IPS DF 6.9 (cell line): ENCODE data around the gene MYLIP.

Experiments used
- DNase-seq: peaks from one replicate; pipeline ENCODE4 v3.0.0-alpha.2; 2013; ENCODE audit warnings: low read depth, low spot score
- H3K27ac ChIP-seq: one replicate; pipeline ENCODE4 v1.5.1; 2013; ENCODE audit warnings: low read length, control low read depth
- H3K27me3 ChIP-seq: 2 replicates; pipeline ENCODE4 v1.6.1; 2013; ENCODE audit warnings: mild to moderate bottlenecking, low read length; ENCODE audit not compliant: control insufficient read depth, insufficient read depth
- H3K36me3 ChIP-seq: 2 replicates; pipeline ENCODE4 v1.6.1; 2013; ENCODE audit warnings: low read length; ENCODE audit not compliant: control insufficient read depth, insufficient read depth
- H3K4me1 ChIP-seq: 2 replicates; pipeline ENCODE4 v1.6.1; 2013; ENCODE audit warnings: low read length; ENCODE audit not compliant: control insufficient read depth, insufficient read depth
- H3K4me3 ChIP-seq: 2 replicates; pipeline ENCODE4 v1.5.1; 2013; ENCODE audit warnings: mild to moderate bottlenecking, low read length
- H3K9me3 ChIP-seq: 2 replicates; pipeline ENCODE4 v1.6.1; 2013; ENCODE audit warnings: low read length, inconsistent platforms; ENCODE audit not compliant: control insufficient read depth, insufficient read depth
- WGBS: extraction: QIAGEN DNeasy Blood & Tissue Kit; methylation state at CpG from one replicate; pipeline ENCODE4 v1.1.7; 2013; ENCODE audit warnings: mixed read lengths, missing lambda C conversion rate; ENCODE audit not compliant: insufficient read length, insufficient coverage; 5-methylcytosine and 5-hydroxymethylcytosine counted together

MYLIP gene

DNA sequence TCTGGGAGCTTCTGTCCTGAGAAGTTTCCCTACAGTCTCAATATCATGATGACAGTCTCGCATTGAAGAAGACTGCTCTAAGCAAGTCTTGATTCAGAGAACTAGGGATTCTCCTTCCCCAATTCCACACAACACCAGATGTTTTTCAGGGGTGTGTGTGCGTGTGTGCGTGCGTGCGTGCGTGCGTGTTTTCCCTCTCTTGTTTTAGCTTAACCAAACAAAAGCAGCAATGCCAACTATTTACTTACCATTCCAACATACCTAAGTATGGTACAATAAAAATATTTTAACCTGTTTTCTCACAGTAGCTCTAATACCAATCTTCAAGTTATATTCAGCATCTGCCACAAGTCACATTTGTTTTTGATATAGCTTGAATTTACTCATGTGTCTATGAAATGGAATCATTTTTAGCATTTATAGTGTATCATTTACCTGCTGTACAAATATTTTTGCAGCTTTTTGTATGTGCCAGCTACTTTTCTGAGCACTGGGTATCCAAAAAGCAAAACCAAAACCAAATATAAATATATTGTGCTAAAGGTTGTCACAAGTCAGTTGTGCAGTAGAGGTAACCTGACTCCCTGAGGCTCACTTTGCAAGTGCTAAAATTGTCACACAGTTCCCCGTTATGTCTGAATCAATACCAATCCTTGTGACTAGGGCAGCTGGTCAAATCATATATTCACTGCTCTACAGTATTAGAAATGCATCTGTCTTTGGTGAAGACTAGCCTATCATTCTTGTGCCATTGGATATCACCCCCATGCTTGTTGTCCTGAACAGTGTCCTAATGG is 21.7 kb upstream of the MYLIP start:
- no CpG with 5 or more reads among the region's 8 CpGs for WGBS
- no peaks in the 10 kb centered on the region for H3K4me1 ChIP-seq
- H3K27me3 ChIP-seq: no peaks in the 10 kb centered on the region

DNA sequence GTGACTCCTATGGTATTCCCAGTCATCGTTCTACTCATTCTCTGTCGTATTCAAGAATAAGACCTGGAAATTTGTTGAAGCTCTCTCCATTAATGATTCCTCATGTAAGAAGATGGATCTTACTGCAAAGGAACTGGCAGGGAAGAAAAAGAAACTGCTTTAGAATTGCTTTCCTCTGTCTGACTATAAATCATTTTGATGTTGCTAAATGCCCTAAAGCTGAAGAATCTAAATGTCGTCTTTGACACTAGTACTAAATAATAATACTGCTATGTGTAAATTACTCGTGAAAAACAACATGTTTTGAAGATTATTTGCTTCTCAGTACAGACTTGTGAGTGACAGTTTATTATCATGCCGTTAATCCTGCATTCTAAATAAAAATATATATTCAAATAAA is 20.5 kb upstream of the MYLIP start:
- Histone ChIP-seq H3K27me3 (no peaks in the 10 kb centered on the region), H3K27ac (no peak overlapping the region), H3K36me3 (no peaks in the 10 kb centered on the region), H3K4me1 (no peaks in the 10 kb centered on the region), H3K4me3 (no peak overlapping the region), H3K9me3 (no peaks in the 10 kb centered on the region)
- DNase-seq: no peak
- WGBS: no CpG with 5 or more reads among the region's 5 CpGs

More for the DNA sequence above, 21.7 kb upstream of the MYLIP start:
- H3K36me3 ChIP-seq: no peaks in the 10 kb centered on the region
- DNase-seq: no peak
- H3K4me3 ChIP-seq: no peak overlapping the region
- no peaks in the 10 kb centered on the region for H3K9me3 ChIP-seq
- H3K27ac ChIP-seq: no peak overlapping the region

- Histone ChIP-seq H3K27ac (no peak overlapping the region), H3K36me3 (no peaks in the 10 kb centered on the region), H3K9me3 (no peaks in the 10 kb centered on the region), H3K4me1 (no peaks in the 10 kb centered on the region), H3K27me3 (no peaks in the 10 kb centered on the region), H3K4me3 (no peak overlapping the region)
- DNase-seq: no peak
- no CpG with 5 or more reads among the region's 5 CpGs for WGBS
These were observed 19.8 kb upstream of the MYLIP start for GRCh38 chr6:16108921-16109658.

DNA sequence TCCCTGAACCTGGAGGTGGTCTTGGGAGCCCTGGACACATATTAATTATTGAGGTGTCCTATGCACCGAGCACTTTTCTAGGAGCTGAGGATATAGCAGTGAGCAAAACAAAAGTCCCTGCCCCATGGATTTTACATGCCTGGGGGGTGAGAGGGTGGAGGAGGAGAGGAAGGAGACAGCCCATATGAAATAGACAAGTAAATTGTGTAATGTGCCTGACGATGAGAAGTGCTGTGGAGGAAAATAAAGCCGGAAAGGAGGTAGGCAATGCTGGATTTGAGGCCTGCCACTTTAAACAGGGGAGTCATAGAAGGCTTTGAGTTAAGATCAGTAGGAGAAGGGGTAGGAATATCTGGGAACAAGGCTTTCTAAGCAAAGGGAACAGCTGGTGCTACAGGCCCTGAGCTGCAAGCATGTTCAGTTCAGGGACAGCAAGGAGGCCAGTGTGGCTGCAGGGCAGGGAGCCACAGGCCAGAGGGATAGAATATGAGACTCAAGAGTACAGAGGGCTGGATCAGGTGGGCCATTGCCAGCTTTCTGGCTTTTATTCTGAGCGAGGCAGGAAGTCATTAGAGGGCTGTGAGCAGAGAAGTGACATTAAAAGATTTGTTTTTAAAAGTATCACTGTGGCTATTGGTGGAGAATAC is 19.1 kb upstream of the MYLIP start:
- WGBS: no CpG with 5 or more reads among the region's 4 CpGs
- Histone ChIP-seq H3K4me3 (no peak overlapping the region), H3K36me3 (no peaks in the 10 kb centered on the region), H3K27me3 (no peaks in the 10 kb centered on the region), H3K27ac (no peak overlapping the region), H3K9me3 (no peaks in the 10 kb centered on the region), H3K4me1 (no peaks in the 10 kb centered on the region)
- DNase-seq: no peak

GRCh38 chr6:16118825-16119224 is 10.1 kb upstream of the MYLIP start:
- Histone ChIP-seq H3K4me1 (no peaks in the 10 kb centered on the region), H3K4me3 (no peak overlapping the region), H3K36me3 (no peaks in the 10 kb centered on the region), H3K9me3 (no peaks in the 10 kb centered on the region), H3K27ac (no peak overlapping the region), H3K27me3 (no peaks in the 10 kb centered on the region)
- no CpG with 5 or more reads among the region's 4 CpGs for WGBS
- DNase-seq: no peak

DNA sequence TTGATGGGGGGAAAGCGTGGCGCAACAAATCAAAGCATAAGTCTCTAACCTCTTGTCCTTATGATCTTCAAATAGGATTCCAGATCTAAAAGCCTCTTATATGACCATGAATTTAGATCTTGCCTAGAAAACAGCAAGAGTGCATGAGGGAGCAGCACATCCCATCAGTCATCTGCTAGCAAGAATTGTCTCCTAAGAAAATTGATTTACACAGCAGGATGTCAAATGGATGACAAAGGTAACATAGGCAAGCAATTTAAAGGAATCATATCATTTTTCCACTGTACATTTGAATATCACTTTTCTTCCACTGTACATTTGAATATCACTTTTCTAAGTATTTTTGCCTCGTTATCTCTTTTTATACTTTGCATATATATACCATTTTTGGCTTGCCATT is 7.5 kb upstream of the MYLIP start:
- Histone ChIP-seq H3K36me3 (no peaks in the 10 kb centered on the region), H3K27ac (no peak overlapping the region), H3K4me1 (no peaks in the 10 kb centered on the region), H3K9me3 (no peaks in the 10 kb centered on the region), H3K4me3 (no peak overlapping the region), H3K27me3 (no peaks in the 10 kb centered on the region)
- DNase-seq: no peak
- WGBS: no CpG with 5 or more reads among the region's 3 CpGs

- Histone ChIP-seq H3K36me3 (no peaks in the 10 kb centered on the region), H3K4me3 (no peak overlapping the region), H3K9me3 (no peaks in the 10 kb centered on the region), H3K27ac (no peak overlapping the region), H3K4me1 (no peaks in the 10 kb centered on the region), H3K27me3 (no peaks in the 10 kb centered on the region)
- no peak for DNase-seq
These were observed 6.7 kb upstream of the MYLIP start for GRCh38 chr6:16122197-16122596.

DNA sequence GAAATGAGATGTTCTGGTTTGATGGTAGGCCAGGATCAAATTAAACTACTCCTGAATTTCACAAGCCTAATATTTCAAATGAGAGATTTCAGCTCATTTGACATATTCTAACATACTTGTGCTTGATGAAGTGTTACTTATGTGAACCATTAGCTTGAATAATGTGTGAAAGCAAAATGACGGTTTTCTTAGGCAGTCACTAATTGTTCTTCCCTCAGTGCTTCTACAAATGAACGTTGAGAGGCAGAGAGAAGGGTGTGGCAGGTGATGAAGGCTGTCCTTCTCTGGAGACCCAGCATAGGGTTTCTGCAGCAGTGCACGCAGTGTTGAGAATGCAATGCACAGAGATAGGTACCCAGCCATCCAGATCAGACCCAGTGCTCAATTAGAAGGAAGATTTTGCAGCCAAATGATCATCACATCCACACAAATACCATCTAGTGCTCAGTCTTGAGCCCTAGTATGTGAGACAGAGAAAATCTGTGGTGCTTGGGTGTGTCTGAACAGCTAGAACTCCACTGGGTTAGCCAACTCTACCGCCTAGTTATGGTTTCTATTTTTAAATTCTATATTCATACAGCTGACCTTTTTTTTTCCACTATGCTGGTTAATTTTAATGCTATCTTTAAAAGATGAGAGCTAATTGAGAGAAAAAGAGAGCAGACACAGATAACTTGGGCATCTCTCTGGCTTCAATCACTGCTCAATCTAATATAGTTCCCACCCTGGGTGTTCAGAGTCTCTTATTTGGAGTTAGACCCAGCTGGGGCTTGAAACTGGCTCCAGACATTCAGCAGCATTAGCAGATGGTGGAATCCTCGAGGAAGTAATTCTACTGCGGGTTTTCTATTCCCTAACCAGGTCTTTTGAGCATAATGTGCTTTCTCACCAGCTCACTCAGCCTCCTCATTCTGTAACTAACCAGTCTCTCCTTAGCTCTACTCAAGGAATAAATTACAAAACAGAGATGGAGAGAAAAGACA is 4.4 kb upstream of the MYLIP start:
- no peak for DNase-seq
- Histone ChIP-seq H3K4me3 (no peak overlapping the region), H3K4me1 (no peaks in the 10 kb centered on the region), H3K27ac (no peak overlapping the region), H3K9me3 (no peaks in the 10 kb centered on the region), H3K27me3 (no peaks in the 10 kb centered on the region), H3K36me3 (no peaks in the 10 kb centered on the region)
- WGBS: no CpG with 5 or more reads among the region's 6 CpGs

DNA sequence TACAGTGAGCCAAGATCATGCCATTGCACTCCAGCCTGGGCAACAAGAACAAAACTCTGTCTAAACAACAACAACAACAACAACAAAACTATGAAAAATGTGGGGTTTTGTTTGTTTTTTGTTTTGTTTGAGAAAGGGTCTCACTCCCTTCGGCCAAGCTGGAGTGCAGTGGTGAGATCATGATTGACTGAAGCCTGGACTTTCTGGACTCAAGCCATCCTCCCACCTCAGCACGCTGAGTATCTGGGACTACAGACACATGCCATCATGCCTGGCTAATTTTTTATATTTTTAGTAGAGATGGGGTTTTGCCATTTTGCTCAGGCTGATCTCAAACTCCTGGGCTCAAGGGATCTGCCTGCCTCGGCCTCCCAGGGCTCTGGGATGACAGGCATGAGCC is 2.8 kb upstream of the MYLIP start:
- Histone ChIP-seq H3K36me3 (no peaks in the 10 kb centered on the region), H3K27ac (no peak overlapping the region), H3K27me3 (no peaks in the 10 kb centered on the region), H3K4me1 (no peaks in the 10 kb centered on the region), H3K9me3 (no peaks in the 10 kb centered on the region), H3K4me3 (no peak overlapping the region)
- no CpG with 5 or more reads among the region's 3 CpGs for whole genome bisulfite sequencing
- DNase-seq: no peak

GRCh38 chr6:16126861-16127260 is 2.0 kb upstream of the MYLIP start:
- no peaks in the 10 kb centered on the region for H3K9me3 ChIP-seq
- no peak overlapping the region for H3K27ac ChIP-seq
- no peaks in the 10 kb centered on the region for H3K36me3 ChIP-seq
- H3K4me1 ChIP-seq: no peaks in the 10 kb centered on the region
- WGBS: no CpG with 5 or more reads among the region's 5 CpGs
- no peak for DNase-seq
- H3K4me3 ChIP-seq: no peak overlapping the region
- H3K27me3 ChIP-seq: no peaks in the 10 kb centered on the region
